Superior temporal gyrus (tissue), 1 donor: Measurements from ENCODE around the gene SH3GL2.

Experiments used
- DNase-seq: peaks from one replicate; pipeline ENCODE4 v3.0.0-alpha.2; 2016; ENCODE audit errors: extremely low spot score

Gene SH3GL2

GRCh38 chr9:17611342-17611741, 32.5 kb downstream of the SH3GL2 start:
- DNase-seq = no peak

GRCh38 chr9:17611917-17612316, 33.1 kb downstream of the SH3GL2 start:
- DNase-seq = no peak

GRCh38 chr9:17613758-17614157, 34.9 kb downstream of the SH3GL2 start:
- DNase-seq = no peak

GRCh38 chr9:17614250-17614649, 35.4 kb downstream of the SH3GL2 start:
- DNase-seq = no peak

GRCh38 chr9:17614903-17615302, 36.0 kb downstream of the SH3GL2 start:
- no peak for DNase-seq

GRCh38 chr9:17622141-17622540, 43.3 kb downstream of the SH3GL2 start:
- no peak for DNase-seq

GRCh38 chr9:17622749-17623148, 43.9 kb downstream of the SH3GL2 start:
- DNase-seq = no peak

GRCh38 chr9:17623965-17624364, 45.1 kb downstream of the SH3GL2 start:
- DNase-seq = no peak

GRCh38 chr9:17624571-17624970, 45.7 kb downstream of the SH3GL2 start:
- no peak for DNase-seq

GRCh38 chr9:17625644-17626388, 47.0 kb downstream of the SH3GL2 start:
- DNase-seq = no peak

- no peak for DNase-seq
These were observed 48.8 kb downstream of the SH3GL2 start for GRCh38 chr9:17627641-17628040.

GRCh38 chr9:17628624-17629023, 49.8 kb downstream of the SH3GL2 start:
- DNase-seq = no peak

GRCh38 chr9:17630531-17630949, 51.7 kb downstream of the SH3GL2 start:
- no peak for DNase-seq

- DNase-seq = no peak
These were observed 52.5 kb downstream of the SH3GL2 start for GRCh38 chr9:17631396-17631795.

GRCh38 chr9:17632994-17633393, 54.1 kb downstream of the SH3GL2 start:
- no peak for DNase-seq

- no peak for DNase-seq
These were observed 56.4 kb downstream of the SH3GL2 start for GRCh38 chr9:17635115-17635890.

GRCh38 chr9:17636349-17636748, 57.5 kb downstream of the SH3GL2 start:
- no peak for DNase-seq

GRCh38 chr9:17636821-17637220, 58.0 kb downstream of the SH3GL2 start:
- DNase-seq = no peak

GRCh38 chr9:17637229-17637628, 58.4 kb downstream of the SH3GL2 start:
- DNase-seq = no peak

- DNase-seq = no peak
These were observed 69.7 kb downstream of the SH3GL2 start for GRCh38 chr9:17648516-17648915.

- DNase-seq = no peak
These were observed 72.9 kb downstream of the SH3GL2 start for GRCh38 chr9:17651725-17652124.

GRCh38 chr9:17653947-17654465, 75.1 kb downstream of the SH3GL2 start:
- DNase-seq = no peak

GRCh38 chr9:17656889-17657288, 78.0 kb downstream of the SH3GL2 start:
- no peak for DNase-seq
